SK-N-SH (cell line): ENCODE measurements around the gene C10orf90. TPM values are rescaled to one million over a fixed set of nuclear protein-coding genes. Genes with fewer than 3 reads are reported as not detected.

Source experiments
- CTCF ChIA-PET: fragments of 300-600, 350-600 bp; formaldehyde crosslinking; extraction: SDS; loops from one replicate; lab custom pipeline; 2021; lab: Yijun Ruan, JAX
- POLR2A ChIA-PET: fragments of 350-600 bp; sonication (Branson Sonifier 250); formaldehyde crosslinking; extraction: SDS; loops from one replicate; lab custom pipeline; 2020; ENCODE audit warnings: antibody characterized with exemption, inconsistent platforms; lab: Yijun Ruan, JAX
- DNase-seq: peaks from one replicate; pipeline ENCODE4 v3.0.0; 2012
- H2AFZ ChIP-seq: fragments of 200-600 bp; sonication (generic); 2 replicates; pipeline ENCODE4 v1.8.1; 2016; ENCODE audit warnings: antibody characterized with exemption, mild to moderate bottlenecking, low read depth
- H3F3A ChIP-seq: fragments of 200-600 bp; sonication (generic); replicated peaks from 2 replicates; pipeline ENCODE3; 2016; ENCODE audit warnings: antibody characterized with exemption, mild to moderate bottlenecking; ENCODE audit not compliant: insufficient read depth
- H3K27ac ChIP-seq, 2 experiments: fragments of 200-500 bp in 1 of 2; fragments of 200-600 bp in 1 of 2; sonication (Bioruptor generic) in 1 of 2; sonication (generic), shearing (Covaris generic) in 1 of 2; 2 replicates each; pipeline versions ENCODE4 v1.5.1 to v1.6.1; 2014 to 2016; ENCODE audit warnings: low read depth in 2 of 2, inconsistent platforms in 1 of 2, low read length in 1 of 2, mild to moderate bottlenecking in 1 of 2, mixed read lengths in 1 of 2
- H3K27me3 ChIP-seq: fragments of 200-600 bp; sonication (generic), shearing (Covaris generic); 2 replicates; pipeline ENCODE4 v1.6.1; 2016; ENCODE audit warnings: mixed run types; ENCODE audit not compliant: insufficient read depth
- H3K36me3 ChIP-seq, 2 experiments: fragments of 200-500 bp in 1 of 2; fragments of 200-600 bp in 1 of 2; sonication (Bioruptor generic) in 1 of 2; sonication (generic) in 1 of 2; replicated peaks in 1 of 2; 2 replicates each; pipeline versions ENCODE3 to v1.5.1; 2014 to 2016; ENCODE audit warnings: low read length in 1 of 2, mild to moderate bottlenecking in 1 of 2; ENCODE audit not compliant: insufficient read depth in 2 of 2, control insufficient read depth in 1 of 2
- H3K4me1 ChIP-seq, 2 experiments: fragments of 200-500 bp in 1 of 2; fragments of 200-600 bp in 1 of 2; sonication (Bioruptor generic) in 1 of 2; sonication (generic), shearing (Covaris generic) in 1 of 2; 2 replicates each; pipeline versions ENCODE4 v1.5.1 to v1.6.1; 2014 to 2016; ENCODE audit warnings: low read depth in 1 of 2, low read length in 1 of 2, mixed run types in 1 of 2; ENCODE audit not compliant: insufficient read depth in 2 of 2, control insufficient read depth in 1 of 2
- H3K4me2 ChIP-seq: fragments of 200-600 bp; sonication (generic), shearing (Covaris generic); 2 replicates; pipeline ENCODE4 v1.6.1; 2017; ENCODE audit warnings: mixed run types
- H3K4me3 ChIP-seq, 2 experiments: fragments of 200-500 bp in 1 of 2; fragments of 200-600 bp in 1 of 2; sonication (Bioruptor generic) in 1 of 2; sonication (generic), shearing (Covaris generic) in 1 of 2; 2 replicates each; pipeline versions ENCODE4 v1.5.1 to v1.8.1; 2014 to 2016; ENCODE audit warnings: low read depth in 2 of 2, inconsistent platforms in 1 of 2, low read length in 1 of 2, mild to moderate bottlenecking in 1 of 2, mixed read lengths in 1 of 2, moderate library complexity in 1 of 2
- H3K79me2 ChIP-seq: fragments of 200-600 bp; sonication (generic); 2 replicates; pipeline ENCODE4 v1.8.1; 2017; ENCODE audit warnings: mild to moderate bottlenecking; ENCODE audit not compliant: insufficient read depth
- H3K9ac ChIP-seq: fragments of 200-600 bp; sonication (generic); 2 replicates; pipeline ENCODE4 v1.6.1; 2017; ENCODE audit warnings: mixed run types
- H3K9me2 ChIP-seq: fragments of 200-600 bp; sonication (generic); 2 replicates; pipeline ENCODE4 v1.6.1; 2017; ENCODE audit warnings: mixed run types
- H3K9me3 ChIP-seq: fragments of 200-600 bp; sonication (generic); 2 replicates; pipeline ENCODE4 v1.6.1; 2017; ENCODE audit warnings: mixed run types, mild to moderate bottlenecking, moderate library complexity
- H4K20me1 ChIP-seq: fragments of 200-600 bp; sonication (generic); 2 replicates; pipeline ENCODE4 v1.6.1; 2017; ENCODE audit warnings: mild to moderate bottlenecking, mixed run types; ENCODE audit not compliant: insufficient read depth
- CHD2 ChIP-seq: fragments of 150-350 bp; IDR thresholded peaks from 2 replicates; pipeline ENCODE4 v1.6.1; 2018; ENCODE audit warnings: low read length; ENCODE audit not compliant: partially characterized antibody
- EZH2phosphoT487 ChIP-seq: fragments of 200-600 bp; sonication (generic); IDR thresholded peaks from 2 replicates; pipeline ENCODE4 v1.6.1; 2017; ENCODE audit warnings: low read depth, mixed run types, mild to moderate bottlenecking, antibody characterized with exemption, moderate library complexity, borderline replicate concordance
- FOXJ3 ChIP-seq: sonication (generic); formaldehyde crosslinking; IDR thresholded peaks from 2 replicates; pipeline ENCODE4 v1.5.1; 2020; ENCODE audit warnings: mild to moderate bottlenecking, missing genetic modification reagents
- FOXM1 ChIP-seq: IDR thresholded peaks from 2 replicates; pipeline ENCODE4 v1.4.0; 2012; ENCODE audit warnings: low read depth, mild to moderate bottlenecking
- GABPA ChIP-seq: IDR thresholded peaks from 2 replicates; pipeline ENCODE4 v1.4.0; 2012; ENCODE audit warnings: low read depth, mild to moderate bottlenecking
- MXI1 ChIP-seq: IDR thresholded peaks from 2 replicates; pipeline ENCODE4 v1.6.1; 2012; ENCODE audit warnings: mild to moderate bottlenecking, low read depth, low read length, improper control_type of control experiment
- POLR2AphosphoS5 ChIP-seq: IDR thresholded peaks from 2 replicates; pipeline ENCODE4 v1.6.1; 2012; ENCODE audit warnings: low read depth, low read length
- RCOR1 ChIP-seq: fragments of 150-350 bp; IDR thresholded peaks from 2 replicates; pipeline ENCODE4 v1.6.1; 2017; ENCODE audit warnings: antibody characterized with exemption, low read length
- RFX5 ChIP-seq: IDR thresholded peaks from 2 replicates; pipeline ENCODE4 v1.6.1; 2012; ENCODE audit warnings: mild to moderate bottlenecking, improper control_type of control experiment, low read length
- SIN3A ChIP-seq: IDR thresholded peaks from 2 replicates; pipeline ENCODE4 v1.6.1; 2012; ENCODE audit warnings: low read depth, mild to moderate bottlenecking, low read length, moderate library complexity, borderline replicate concordance
- TAF1 ChIP-seq: IDR thresholded peaks from 2 replicates; pipeline ENCODE4 v1.6.1; 2012; ENCODE audit warnings: low read depth, mild to moderate bottlenecking, low read length, moderate library complexity, borderline replicate concordance
- TCF12 ChIP-seq: IDR thresholded peaks from 2 replicates; pipeline ENCODE4 v1.4.0; 2012
- YY1 ChIP-seq: IDR thresholded peaks from 2 replicates; pipeline ENCODE4 v1.4.0; 2012; ENCODE audit warnings: low read depth, mild to moderate bottlenecking
- WGBS: methylation state at CpG from one replicate; pipeline ENCODE4 v1.1.6; 2017; ENCODE audit warnings: low lambda C conversion rate; 5-methylcytosine and 5-hydroxymethylcytosine counted together
- polyA plus RNA-seq, 3 experiments: library from polyadenylated mRNA; depleted of rRNA; stranded (reverse); fragments of >200 nt; gene quantifications; 2 replicates each; pipeline ENCODE4 v1.2.3, GENCODE V29; 2012
- TF ChIP-seq, protein P1 (sequence below): IDR thresholded peaks from 2 replicates; pipeline ENCODE4 v1.4.0; 2012; ENCODE audit warnings: low read depth
- TF ChIP-seq, protein P2 (sequence below): fragments of 150-350 bp; IDR thresholded peaks from 2 replicates; pipeline ENCODE4 v1.6.1; 2017; ENCODE audit warnings: antibody characterized with exemption, low read length, low read depth, borderline replicate concordance
- TF ChIP-seq, protein P3 (sequence below): fragments of 200-600 bp; sonication (generic); IDR thresholded peaks from 2 replicates; pipeline ENCODE4 v1.6.1; 2017; ENCODE audit warnings: antibody characterized with exemption, mild to moderate bottlenecking, moderate library complexity

Gene C10orf90
- polyA plus RNA-seq, 1 of the 3 experiments (the other 2 are of a cell fraction), result 0.21 TPM

DNA sequence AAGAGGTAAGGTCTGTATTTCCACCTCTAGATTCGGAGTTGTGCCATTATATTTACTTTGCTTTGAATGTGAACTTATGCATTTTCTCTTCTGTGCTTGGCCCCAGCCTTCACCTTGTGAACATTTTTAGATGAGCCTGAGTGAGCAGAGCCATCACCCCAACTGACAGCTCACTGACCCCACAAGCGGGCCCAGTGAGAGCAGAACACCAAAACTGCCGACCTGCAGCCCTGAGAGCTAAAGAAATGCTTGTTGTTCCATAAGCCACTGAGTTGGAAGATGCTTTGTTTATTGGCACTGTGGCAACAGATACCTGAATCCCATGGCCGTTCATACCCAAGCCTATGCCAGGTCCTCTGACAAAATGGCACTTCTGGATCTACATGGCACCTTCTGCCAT lies 37.8 kb downstream of the C10orf90 start:
- no peaks in the 10 kb centered on the region for H3F3A ChIP-seq
- no peak for DNase-seq
- H3K4me1 ChIP-seq, result no peaks in the 10 kb centered on the region
- H3K9ac ChIP-seq, result no peak overlapping the region
- TF ChIP-seq SIN3A, result no peak
- TF ChIP-seq MXI1, result no peak
- TF ChIP-seq EZH2phosphoT487, result no peak
- TF ChIP-seq GABPA, result no peak
- no peak for TF ChIP-seq POLR2AphosphoS5
- TF ChIP-seq, protein P1, sequence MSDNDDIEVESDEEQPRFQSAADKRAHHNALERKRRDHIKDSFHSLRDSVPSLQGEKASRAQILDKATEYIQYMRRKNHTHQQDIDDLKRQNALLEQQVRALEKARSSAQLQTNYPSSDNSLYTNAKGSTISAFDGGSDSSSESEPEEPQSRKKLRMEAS, result no peak
- no peak for TF ChIP-seq YY1
- TF ChIP-seq, protein P2, sequence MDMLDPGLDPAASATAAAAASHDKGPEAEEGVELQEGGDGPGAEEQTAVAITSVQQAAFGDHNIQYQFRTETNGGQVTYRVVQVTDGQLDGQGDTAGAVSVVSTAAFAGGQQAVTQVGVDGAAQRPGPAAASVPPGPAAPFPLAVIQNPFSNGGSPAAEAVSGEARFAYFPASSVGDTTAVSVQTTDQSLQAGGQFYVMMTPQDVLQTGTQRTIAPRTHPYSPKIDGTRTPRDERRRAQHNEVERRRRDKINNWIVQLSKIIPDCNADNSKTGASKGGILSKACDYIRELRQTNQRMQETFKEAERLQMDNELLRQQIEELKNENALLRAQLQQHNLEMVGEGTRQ, result no peak
- TF ChIP-seq, protein P3, sequence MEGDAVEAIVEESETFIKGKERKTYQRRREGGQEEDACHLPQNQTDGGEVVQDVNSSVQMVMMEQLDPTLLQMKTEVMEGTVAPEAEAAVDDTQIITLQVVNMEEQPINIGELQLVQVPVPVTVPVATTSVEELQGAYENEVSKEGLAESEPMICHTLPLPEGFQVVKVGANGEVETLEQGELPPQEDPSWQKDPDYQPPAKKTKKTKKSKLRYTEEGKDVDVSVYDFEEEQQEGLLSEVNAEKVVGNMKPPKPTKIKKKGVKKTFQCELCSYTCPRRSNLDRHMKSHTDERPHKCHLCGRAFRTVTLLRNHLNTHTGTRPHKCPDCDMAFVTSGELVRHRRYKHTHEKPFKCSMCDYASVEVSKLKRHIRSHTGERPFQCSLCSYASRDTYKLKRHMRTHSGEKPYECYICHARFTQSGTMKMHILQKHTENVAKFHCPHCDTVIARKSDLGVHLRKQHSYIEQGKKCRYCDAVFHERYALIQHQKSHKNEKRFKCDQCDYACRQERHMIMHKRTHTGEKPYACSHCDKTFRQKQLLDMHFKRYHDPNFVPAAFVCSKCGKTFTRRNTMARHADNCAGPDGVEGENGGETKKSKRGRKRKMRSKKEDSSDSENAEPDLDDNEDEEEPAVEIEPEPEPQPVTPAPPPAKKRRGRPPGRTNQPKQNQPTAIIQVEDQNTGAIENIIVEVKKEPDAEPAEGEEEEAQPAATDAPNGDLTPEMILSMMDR, result no peak
- TF ChIP-seq RCOR1, result no peak
- TF ChIP-seq FOXM1, result no peak
- no peak for TF ChIP-seq TAF1
- no peak for TF ChIP-seq CHD2
- TF ChIP-seq TCF12, result no peak
- no peak for TF ChIP-seq FOXJ3
- no peak for TF ChIP-seq RFX5
- no peaks in the 10 kb centered on the region for H4K20me1 ChIP-seq
- H3K4me2 ChIP-seq, result no peak overlapping the region
- POLR2A ChIA-PET, result no interaction called here
- H3K36me3 ChIP-seq, result no peaks in the 10 kb centered on the region
- no peaks in the 10 kb centered on the region for H3K79me2 ChIP-seq
- CTCF ChIA-PET, result interaction anchor here (1.6 kb wide), 1 partner anchor 8 kb away, joined by 3 read pairs; no protein-coding TSS in a partner anchor
- H2AFZ ChIP-seq, result no peak overlapping the region
- H3K27me3 ChIP-seq, result no peaks in the 10 kb centered on the region; the same call in 1 of the 2 replicates
- H3K4me3 ChIP-seq, result no peak overlapping the region
- no peak overlapping the region for H3K27ac ChIP-seq
- H3K9me3 ChIP-seq, result no peaks in the 10 kb centered on the region
- WGBS, result 5% methylated on average over 4 of the region's 4 CpGs
- H3K9me2 ChIP-seq, result no peaks in the 10 kb centered on the region
